Spleen (tissue), 11 donors: Measurements from ENCODE around the gene AKAP3. TPM values are rescaled to one million over a fixed set of nuclear protein-coding genes. Genes with fewer than 3 reads are reported as not detected.

ENCODE experiments used
- DNase-seq: peaks from one replicate; pipeline ENCODE4 v3.0.0-alpha.2; 2020
- H3K27ac ChIP-seq, 8 donors: fragments of 200-600 bp; sonication (generic) in 7 of 8; 1 replicate in 4 of 8; 2 replicates in 4 of 8; pipeline versions ENCODE4 v1.5.0 to v1.8.0; 2016 to 2021; ENCODE audit warnings: inconsistent platforms in 4 of 8, mild to moderate bottlenecking in 4 of 8, moderate library complexity in 1 of 8
- H3K27me3 ChIP-seq, 7 donors: fragments of 200-600 bp; sonication (generic) in 6 of 7; replicated peaks in 1 of 7; 1 replicate in 4 of 7; 2 replicates in 3 of 7; pipeline versions ENCODE4 v1.5.0 to v1.8.0; 2016 to 2021; ENCODE audit warnings: inconsistent platforms in 3 of 7, mild to moderate bottlenecking in 1 of 7
- H3K36me3 ChIP-seq, 6 donors: fragments of 200-600 bp; sonication (generic) in 5 of 6; 1 replicate in 4 of 6; 2 replicates in 2 of 6; pipeline versions ENCODE4 v1.5.0 to v1.8.0; 2016 to 2021; ENCODE audit warnings: inconsistent platforms in 2 of 6
- H3K4me1 ChIP-seq, 6 donors: fragments of 200-600 bp; sonication (generic) in 5 of 6; 1 replicate in 3 of 6; 2 replicates in 3 of 6; pipeline versions ENCODE4 v1.5.0 to v1.8.0; 2016 to 2021; ENCODE audit warnings: inconsistent platforms in 3 of 6
- H3K4me3 ChIP-seq, 8 donors: fragments of 200-600 bp; sonication (generic) in 7 of 8; 1 replicate in 4 of 8; 2 replicates in 4 of 8; pipeline versions ENCODE4 v1.5.0 to v1.8.0; 2016 to 2021; ENCODE audit warnings: inconsistent platforms in 4 of 8, mild to moderate bottlenecking in 4 of 8, moderate library complexity in 2 of 8
- H3K9me3 ChIP-seq, 8 donors: fragments of 200-600 bp; sonication (generic) in 7 of 8; 1 replicate in 4 of 8; 2 replicates in 4 of 8; pipeline versions ENCODE4 v1.5.0 to v1.8.0; 2016 to 2021; ENCODE audit warnings: inconsistent platforms in 4 of 8
- CTCF ChIP-seq, 11 experiments: fragments of 200-600 bp in 7 of 11; fragments of 450-650 bp in 4 of 11; sonication (generic) in 4 of 11; IDR thresholded peaks in 8 of 11; conservative IDR thresholded peaks in 3 of 11; 1 replicate in 7 of 11; 2 replicates in 4 of 11; pipeline versions ENCODE4 v1.4.0 to v1.8.0; 2016 to 2021; ENCODE audit warnings: antibody characterized with exemption in 11 of 11, inconsistent platforms in 4 of 11, mild to moderate bottlenecking in 1 of 11
- POLR2A ChIP-seq, 3 donors: fragments of 450-650 bp; IDR thresholded peaks; one replicate each; pipeline ENCODE4 v1.5.1; 2017; ENCODE audit warnings: antibody characterized with exemption in 3 of 3, mild to moderate bottlenecking in 1 of 3
- POLR2AphosphoS5 ChIP-seq, 3 donors: sonication (generic); formaldehyde crosslinking; IDR thresholded peaks; one replicate each; pipeline ENCODE4 v1.5.1; 2017; ENCODE audit warnings: antibody characterized with exemption in 3 of 3
- WGBS, 5 donors: extraction: QIAGEN DNeasy Blood & Tissue Kit in 3 of 5; methylation state at CpG; one replicate each; pipeline versions ENCODE4 v1.1.5 to v1.1.7; 2013 to 2018; 5-methylcytosine and 5-hydroxymethylcytosine counted together
- intact Hi-C: fragments of 100-400 bp; cut with DNase I; formaldehyde crosslinking; loops from one replicate; pipeline ENCODE4 v1.15.0; 2023; ENCODE audit warnings: low total_unique reads
- polyA plus RNA-seq, 3 donors: library from polyadenylated mRNA; stranded (reverse); fragments of 200-250 nt; gene quantifications; one replicate each; pipeline ENCODE4 v1.2.1, GENCODE V29; 2013
- total RNA-seq, 7 donors: library from RNA; depleted of rRNA in 3 of 7; stranded (reverse); fragments of >200 nt in 3 of 7; fragmentation: NEBNext Ultra II Directional in 4 of 7; extraction: Animal tissue kit (Norgen Biotek cat#: 25700) in 4 of 7; gene quantifications; one replicate each; pipeline versions ENCODE4 v1.1.0 to v1.2.1, GENCODE V29; 2016 to 2021
- donor health status: healthy with polysubstance abuse.
- donor health status: DM: no; HTN: no; CAD: no; lungs with moderate emphysema.
- donor health status: DM: no; HTN: no; CAD: no.
- donor health status: Bipolar disorder and iron deficiency.
- donor health status: healthy.
- donor health status: DM: no; HTN: no; CAD: no.
- donor health status: DM: yes; HTN: yes; CAD: no.

AKAP3 gene
- total and polyA plus RNA-seq, 10 donors = 0.39 to 2.4 (median 1.5) TPM

GRCh38 chr12:4643747-4644146 lies 5.1 kb downstream of the AKAP3 start:
- TF ChIP-seq CTCF (IDR thresholded peaks at IDR 0.05 in 8 of 11, conservative IDR thresholded peaks at IDR 0.05 in 3 of 11) (no peak), POLR2AphosphoS5 (IDR thresholded peaks at IDR 0.05) (no peak), POLR2A (IDR thresholded peaks at IDR 0.05) (no peak)
- Histone ChIP-seq H3K36me3 (no peaks in the 10 kb centered on the region), H3K27ac (no peak overlapping the region), H3K9me3 (no peaks in the 10 kb centered on the region), H3K4me3 (no peak overlapping the region), H3K4me1 (peaks cover 5 to 16% (median 10%) of the 10 kb centered on the region in 6 donors), H3K27me3 (no peaks in the 10 kb centered on the region)
- WGBS, 5 donors = 70 to 86% (median 77%) methylated on average over 6 of the region's 6 CpGs
- no peak for DNase-seq
- intact Hi-C loops = no loop called here

GRCh38 chr12:4630262-4630661 lies 18.6 kb downstream of the AKAP3 start:
- DNase-seq = no peak
- H3K4me1 ChIP-seq = no peaks in the 10 kb centered on the region
- intact Hi-C loops = no loop called here
- H3K27me3 ChIP-seq = peaks cover 0 to 10% (median 0%) of the 10 kb centered on the region in 7 donors
- H3K27ac ChIP-seq = no peak overlapping the region
- TF ChIP-seq POLR2A (IDR thresholded peaks at IDR 0.05) (no peak), CTCF (IDR thresholded peaks at IDR 0.05 in 8 of 11, conservative IDR thresholded peaks at IDR 0.05 in 3 of 11) (no peak), POLR2AphosphoS5 (IDR thresholded peaks at IDR 0.05) (no peak)
- WGBS, 5 donors = 54 to 87% (median 80%) methylated on average over 5 of the region's 5 CpGs
- H3K36me3 ChIP-seq = no peaks in the 10 kb centered on the region
- no peak overlapping the region for H3K4me3 ChIP-seq
- H3K9me3 ChIP-seq = no peaks in the 10 kb centered on the region

GRCh38 chr12:4628406-4628805 lies 20.4 kb downstream of the AKAP3 start:
- no peak overlapping the region for H3K4me3 ChIP-seq
- 86 to 97% (median 94%) methylated on average over 10 of the region's 10 CpGs for WGBS, 5 donors
- TF ChIP-seq POLR2A (IDR thresholded peaks at IDR 0.05) = no peak
- TF ChIP-seq POLR2AphosphoS5 (IDR thresholded peaks at IDR 0.05) = no peak
- TF ChIP-seq CTCF (IDR thresholded peaks at IDR 0.05 in 8 of 11, conservative IDR thresholded peaks at IDR 0.05 in 3 of 11) = no peak
- DNase-seq = no peak
- H3K27ac ChIP-seq = no peak overlapping the region
- H3K36me3 ChIP-seq = no peaks in the 10 kb centered on the region
- H3K27me3 ChIP-seq = peaks cover 0 to 10% (median 0%) of the 10 kb centered on the region in 7 donors
- intact Hi-C loops = no loop called here
- H3K9me3 ChIP-seq = no peaks in the 10 kb centered on the region
- no peaks in the 10 kb centered on the region for H3K4me1 ChIP-seq

GRCh38 chr12:4626543-4626942 lies 22.3 kb downstream of the AKAP3 start:
- DNase-seq = no peak
- H3K27me3 ChIP-seq = peaks cover 0 to 10% (median 0%) of the 10 kb centered on the region in 7 donors
- H3K4me3 ChIP-seq = no peak overlapping the region
- no peaks in the 10 kb centered on the region for H3K36me3 ChIP-seq
- TF ChIP-seq POLR2A (IDR thresholded peaks at IDR 0.05) (no peak), CTCF (IDR thresholded peaks at IDR 0.05 in 8 of 11, conservative IDR thresholded peaks at IDR 0.05 in 3 of 11) (no peak), POLR2AphosphoS5 (IDR thresholded peaks at IDR 0.05) (no peak)
- intact Hi-C loops = no loop called here
- no peaks in the 10 kb centered on the region for H3K4me1 ChIP-seq
- H3K27ac ChIP-seq = no peak overlapping the region
- WGBS, 5 donors = 92 to 96% (median 94%) methylated on average over 5 of the region's 5 CpGs
- H3K9me3 ChIP-seq = no peaks in the 10 kb centered on the region
